GM18505 (cell line): ENCODE results near the gene PRRC1.
A peak's percentile ranks its signal among the peaks of the same experiment; 100 is the strongest.

Experiments used
- ATAC-seq: cut with Tn5 transposase; IDR thresholded peaks from one replicate; pipeline ENCODE4 v1.9.1; 2021; ENCODE audit not compliant: unreplicated experiment
- POLR2A ChIP-seq: IDR thresholded peaks from 4 replicates; pipeline ENCODE4 v1.6.1; 2011; ENCODE audit warnings: borderline replicate concordance; ENCODE audit not compliant: insufficient read depth, insufficient read length; ENCODE audit errors: extremely low read depth

The PRRC1 gene

DNA sequence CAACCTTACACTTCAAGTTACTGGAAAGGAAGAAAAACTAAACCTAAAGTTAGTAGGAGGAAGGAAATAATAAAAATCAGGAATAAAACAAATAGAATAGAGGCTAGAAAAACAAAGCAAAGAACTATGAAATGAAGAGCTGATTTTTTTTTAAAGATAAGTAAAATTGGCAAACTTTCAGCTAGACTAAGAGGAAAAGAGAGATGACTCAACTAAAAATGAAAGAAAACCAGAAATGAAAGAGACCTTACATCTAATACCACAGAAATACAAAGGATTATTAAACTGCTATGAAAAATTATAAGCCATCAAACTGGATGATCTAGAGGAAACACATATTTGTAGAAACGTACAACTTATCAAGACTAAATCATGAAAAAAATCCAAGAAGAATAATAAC lies 60.0 kb downstream of the PRRC1 start:
- no peak for ATAC-seq
- no peak for TF ChIP-seq POLR2A

GRCh38 chr5:127580731-127581130 lies 63.3 kb downstream of the PRRC1 start:
- no peak for ATAC-seq
- TF ChIP-seq POLR2A: no peak

GRCh38 chr5:127581450-127581849 lies 64.0 kb downstream of the PRRC1 start:
- TF ChIP-seq POLR2A: no peak

DNA sequence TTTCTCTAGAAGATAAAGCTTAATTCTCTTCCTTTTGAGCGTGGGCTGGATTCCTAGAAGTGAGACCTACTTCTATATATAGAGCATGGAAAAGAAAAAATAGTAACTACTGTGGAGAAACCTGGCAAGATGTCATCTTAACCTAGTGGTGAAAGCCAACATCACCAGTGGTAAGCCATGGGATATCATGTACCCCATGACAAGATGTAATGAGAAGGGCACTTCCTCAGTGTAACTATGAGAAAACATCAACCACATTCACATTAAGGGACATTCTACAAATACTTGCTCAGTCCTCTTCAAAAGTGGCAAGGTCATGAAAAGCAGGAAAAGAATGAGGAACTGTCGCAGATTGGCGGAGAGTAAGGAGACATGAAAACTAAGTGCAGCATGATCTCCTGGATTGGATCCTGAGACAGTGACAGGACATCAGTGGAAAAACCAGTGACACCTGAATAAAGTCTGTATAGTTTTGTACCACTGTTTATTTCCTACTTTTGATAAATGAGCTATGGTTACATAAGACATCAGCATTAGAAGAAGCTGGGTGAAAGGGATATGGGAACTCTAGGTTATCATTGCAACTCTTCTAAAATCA lies 65.4 kb downstream of the PRRC1 start:
- TF ChIP-seq POLR2A: no peak

More at GRCh38 chr5:127581450-127581849, 64.0 kb downstream of the PRRC1 start:
- ATAC-seq: no peak

GRCh38 chr5:127583866-127584265 lies 66.4 kb downstream of the PRRC1 start:
- TF ChIP-seq POLR2A: no peak
- ATAC-seq: no peak

More for the DNA sequence above, 65.4 kb downstream of the PRRC1 start:
- no peak for ATAC-seq

DNA sequence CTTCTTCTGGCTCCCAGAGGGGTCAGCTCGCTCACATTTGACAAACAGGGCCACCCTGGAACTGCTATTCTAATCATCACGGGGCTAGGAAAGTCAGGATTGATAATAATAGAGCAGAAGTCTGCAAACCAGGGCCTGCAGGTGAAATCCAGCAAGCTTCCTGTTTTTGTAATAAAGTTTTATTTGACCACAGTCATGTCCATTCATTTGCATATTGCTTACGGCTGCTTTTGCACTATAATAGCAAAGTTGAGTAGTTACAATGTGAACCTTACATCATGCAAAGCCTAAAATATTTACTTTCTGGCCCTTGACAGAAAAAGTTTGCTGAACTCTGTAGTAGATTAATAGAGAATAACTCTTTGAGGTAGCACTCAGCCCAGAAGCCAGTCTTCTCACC lies 68.2 kb downstream of the PRRC1 start:
- no peak for ATAC-seq
- TF ChIP-seq POLR2A: no peak

DNA sequence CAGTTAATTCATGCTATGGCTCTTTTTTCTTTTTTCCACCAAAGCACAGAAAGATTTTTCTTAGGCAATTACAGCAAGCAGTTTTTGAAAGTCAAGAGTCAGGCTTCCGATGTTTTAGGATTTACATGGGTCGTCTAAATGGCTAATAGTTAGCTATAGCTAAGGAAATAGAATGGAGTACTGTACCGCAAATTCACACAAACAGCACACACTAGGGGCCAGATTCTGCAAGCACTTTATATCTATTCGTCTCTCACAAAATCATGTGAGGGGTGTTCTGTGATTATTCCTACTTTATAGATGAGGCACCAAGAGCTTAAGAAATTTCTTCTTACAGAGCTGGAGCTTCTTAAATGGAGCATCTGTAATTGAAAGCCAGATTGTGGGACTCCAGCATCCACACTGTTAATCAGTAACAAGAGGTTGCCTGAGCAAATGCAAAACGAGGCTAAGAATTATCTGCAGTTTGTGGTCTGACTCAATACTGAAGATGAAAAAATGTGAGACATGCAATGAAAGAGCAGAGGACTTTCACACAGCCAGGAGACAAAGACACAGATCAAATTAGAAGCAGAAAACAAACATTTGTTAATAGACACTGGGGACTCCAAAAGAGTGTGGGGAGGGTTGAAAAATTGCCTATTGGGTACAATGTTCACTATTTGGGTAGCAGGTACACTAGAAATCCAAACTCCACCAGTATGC lies 68.8 kb downstream of the PRRC1 start:
- peak; percentile 75 for ATAC-seq
- no peak for TF ChIP-seq POLR2A

DNA sequence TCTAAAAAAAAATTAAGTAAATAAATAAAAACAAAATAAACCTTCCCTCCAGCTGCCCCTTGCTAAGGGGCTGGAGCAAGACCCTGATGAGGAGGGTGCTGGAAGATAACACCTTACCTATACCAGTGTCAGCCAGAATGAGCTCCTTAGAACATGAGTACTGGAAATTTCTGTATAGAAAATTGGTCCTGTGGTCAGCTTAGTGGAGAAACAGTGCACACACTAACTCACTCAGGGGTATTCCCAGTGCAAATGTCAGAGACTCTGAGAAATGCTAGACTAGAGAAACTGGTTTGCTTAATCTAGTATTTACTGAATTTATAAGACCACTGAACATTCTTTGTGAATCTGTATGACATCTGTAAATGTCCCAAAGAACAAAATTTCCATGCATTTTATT lies 69.4 kb downstream of the PRRC1 start:
- no peak for TF ChIP-seq POLR2A

GRCh38 chr5:127587246-127587917 lies 69.9 kb downstream of the PRRC1 start:
- no peak for TF ChIP-seq POLR2A
- ATAC-seq: no peak

More for the DNA sequence above, 69.4 kb downstream of the PRRC1 start:
- ATAC-seq: peak; percentile 44

DNA sequence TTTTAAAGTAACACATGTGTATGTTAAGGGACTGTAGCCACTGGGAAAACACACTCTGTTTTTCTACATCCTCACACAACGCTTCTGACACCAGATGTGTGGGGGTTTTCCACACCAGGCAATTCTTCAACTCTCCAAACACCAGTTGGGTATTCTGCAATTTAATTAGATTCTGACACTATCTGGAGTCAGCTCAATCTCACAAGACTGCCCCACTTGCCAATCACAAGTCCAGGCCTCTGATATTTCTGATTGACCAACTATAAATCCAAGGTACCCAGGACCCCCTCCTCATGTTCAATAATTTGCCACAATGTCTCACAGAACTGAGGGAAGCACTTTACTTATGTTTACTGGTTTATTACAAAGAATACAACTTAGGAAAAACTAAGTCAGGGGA lies 70.9 kb downstream of the PRRC1 start:
- TF ChIP-seq POLR2A: no peak

GRCh38 chr5:127589309-127590030 lies 72.0 kb downstream of the PRRC1 start:
- no peak for ATAC-seq
- TF ChIP-seq POLR2A: no peak

More for the DNA sequence above, 70.9 kb downstream of the PRRC1 start:
- no peak for ATAC-seq

DNA sequence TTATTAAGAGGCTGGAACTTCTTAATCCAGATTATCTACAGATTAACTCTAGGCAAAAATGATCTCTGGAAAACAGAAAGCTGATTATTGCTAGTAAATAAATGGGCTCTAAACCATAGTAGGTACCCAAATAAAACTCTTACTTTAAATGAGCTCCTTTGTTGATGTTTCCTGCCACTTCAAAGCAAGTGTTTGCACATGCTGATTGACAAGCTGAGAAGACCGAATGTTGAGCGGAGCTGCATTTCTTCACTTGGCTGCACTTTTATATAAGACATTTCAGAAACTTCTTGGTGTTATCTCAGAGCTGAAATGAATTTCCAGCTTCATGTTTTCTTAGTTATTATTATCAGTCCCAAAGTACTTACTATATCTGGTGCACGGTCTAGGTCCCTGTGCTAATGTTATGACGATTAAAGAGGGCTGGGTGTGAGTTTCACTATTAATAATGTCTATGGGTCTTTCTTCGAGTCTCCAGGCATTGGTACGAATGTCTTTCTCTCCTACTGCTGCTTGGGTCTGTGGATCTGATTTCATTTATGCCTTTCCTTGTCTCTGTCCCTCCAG lies 72.8 kb downstream of the PRRC1 start:
- peak; percentile 38 for ATAC-seq
- TF ChIP-seq POLR2A: no peak
